ENCODE measurements around the gene IP6K3.

Gene IP6K3

DNA sequence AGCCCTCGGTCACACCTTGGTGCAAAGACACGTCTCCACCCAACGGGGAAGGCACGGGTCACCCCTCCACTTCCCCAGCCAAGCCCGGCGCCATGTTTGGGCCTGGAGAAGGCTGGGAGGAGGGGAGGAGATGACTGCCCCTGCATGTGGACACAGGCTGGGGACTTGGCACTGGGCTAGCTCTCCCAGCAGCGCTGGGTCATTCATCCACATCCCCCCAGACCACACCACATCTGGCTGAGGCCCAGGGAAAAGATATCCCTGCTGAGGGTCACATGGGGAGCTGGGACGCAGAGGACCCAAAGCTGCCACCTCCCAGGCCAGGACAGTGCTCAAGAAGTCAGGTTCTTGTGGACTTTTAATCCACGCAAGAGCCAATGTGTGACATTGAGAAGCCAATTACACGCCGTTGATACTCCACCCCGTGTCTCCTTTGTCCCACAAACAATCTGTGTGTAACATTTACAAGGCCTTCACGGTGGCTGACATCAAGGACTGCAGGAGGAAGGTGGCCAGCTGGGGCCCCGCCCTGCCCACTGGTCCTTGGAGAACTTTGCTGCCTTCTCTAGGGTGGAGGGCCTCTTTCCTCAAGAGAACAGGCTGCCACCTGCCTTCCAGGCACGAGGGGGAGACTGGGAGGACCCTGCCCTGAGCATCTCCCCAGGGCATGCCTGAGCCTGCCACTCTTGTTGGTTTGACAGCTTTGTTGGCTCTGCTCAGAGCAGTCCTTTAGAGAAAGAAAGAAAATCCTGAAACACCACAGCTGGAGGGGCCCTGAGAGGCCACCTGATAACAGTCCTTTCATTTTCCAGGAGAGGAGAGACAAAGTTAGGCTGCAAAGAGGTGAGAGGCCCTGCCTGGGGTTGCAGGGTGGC, 5.3 kb upstream of the IP6K3 start:
- Histone ChIP-seq H3K4me1 (ENCODE audit: control insufficient read depth, insufficient read depth, low read length, poor library complexity, severe bottlenecking) (no peaks in the 10 kb centered on the region), H3K9me3 (ENCODE audit: control insufficient read depth, low read length) (no peaks in the 10 kb centered on the region), H3K27me3 (replicated peaks; ENCODE audit: control insufficient read depth, insufficient read depth, low read length, poor library complexity, severe bottlenecking) (no peaks in the 10 kb centered on the region), H3K4me3 (ENCODE audit: insufficient read depth, low read depth, low read length, poor library complexity, severe bottlenecking) (no peak overlapping the region), H3K36me3 (ENCODE audit: control insufficient read depth, insufficient read depth, low read length) (no peaks in the 10 kb centered on the region), H3K27ac (ENCODE audit: insufficient read depth, low read length, poor library complexity, severe bottlenecking) (no peak overlapping the region)
- DNase-seq, result no peak

DNA sequence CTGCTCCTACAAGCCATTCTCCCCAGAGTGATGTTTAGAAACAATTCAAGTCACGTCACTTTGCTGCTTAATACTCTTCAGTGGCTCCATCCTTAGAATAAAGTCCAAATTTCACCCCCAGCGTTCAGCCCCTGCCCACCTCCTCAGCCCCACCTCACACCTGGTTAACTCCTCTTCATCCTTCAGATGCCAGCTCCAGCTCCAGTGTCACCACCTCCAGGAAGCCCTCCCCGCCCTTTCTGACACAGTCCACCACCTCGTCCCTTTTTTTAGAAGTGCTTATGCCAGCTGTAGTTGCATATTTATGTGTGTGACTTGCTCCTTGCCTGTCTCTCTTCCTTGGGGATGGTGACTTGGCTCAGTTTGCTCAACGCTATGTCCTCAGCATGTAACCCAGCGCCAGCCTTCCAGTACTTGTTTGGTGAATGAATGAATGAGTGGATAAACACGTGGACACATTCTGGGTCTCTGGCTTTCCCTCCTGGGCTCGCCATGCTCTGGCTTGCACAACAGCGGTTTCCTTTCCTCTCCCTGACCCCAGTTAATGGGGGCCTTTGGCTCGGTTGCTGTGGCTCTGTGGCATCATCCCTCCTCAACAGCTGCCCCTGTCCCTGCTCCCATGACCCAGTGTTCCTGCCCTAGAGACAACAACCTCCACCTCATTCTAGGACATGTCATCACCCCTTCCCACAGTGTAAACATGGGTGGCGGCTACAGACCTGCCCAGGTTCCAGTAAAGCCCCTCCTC, 3.7 kb upstream of the IP6K3 start:
- Histone ChIP-seq H3K9me3 (ENCODE audit: control insufficient read depth, low read length) (no peaks in the 10 kb centered on the region), H3K4me1 (ENCODE audit: control insufficient read depth, insufficient read depth, low read length, poor library complexity, severe bottlenecking) (no peaks in the 10 kb centered on the region), H3K27ac (ENCODE audit: insufficient read depth, low read length, poor library complexity, severe bottlenecking) (no peak overlapping the region), H3K4me3 (ENCODE audit: insufficient read depth, low read depth, low read length, poor library complexity, severe bottlenecking) (no peak overlapping the region), H3K36me3 (ENCODE audit: control insufficient read depth, insufficient read depth, low read length) (no peaks in the 10 kb centered on the region), H3K27me3 (replicated peaks; ENCODE audit: control insufficient read depth, insufficient read depth, low read length, poor library complexity, severe bottlenecking) (no peaks in the 10 kb centered on the region)
- DNase-seq, result no peak

DNA sequence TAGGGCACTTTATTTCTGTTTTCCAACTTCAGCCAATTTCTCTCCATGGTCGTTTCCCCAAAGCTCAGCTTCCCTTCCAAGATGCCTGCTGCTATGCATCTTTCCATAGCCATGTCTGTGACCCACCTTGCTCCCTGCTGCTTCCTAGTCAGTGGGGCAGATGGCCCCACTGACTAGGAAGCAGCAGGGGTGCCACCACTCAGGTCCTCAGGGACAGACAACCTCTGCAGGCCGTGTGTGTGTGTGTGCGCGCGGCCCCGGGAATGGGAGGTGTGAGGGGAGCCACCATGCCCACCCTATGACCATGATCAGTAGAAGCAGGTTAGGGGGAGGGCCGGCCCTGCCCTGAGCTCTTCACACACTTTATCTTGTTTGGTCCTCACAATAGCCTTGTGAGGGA, 2.7 kb upstream of the IP6K3 start:
- DNase-seq, result no peak
- Histone ChIP-seq H3K9me3 (ENCODE audit: control insufficient read depth, low read length) (no peaks in the 10 kb centered on the region), H3K27ac (ENCODE audit: insufficient read depth, low read length, poor library complexity, severe bottlenecking) (no peak overlapping the region), H3K27me3 (replicated peaks; ENCODE audit: control insufficient read depth, insufficient read depth, low read length, poor library complexity, severe bottlenecking) (no peaks in the 10 kb centered on the region), H3K4me1 (ENCODE audit: control insufficient read depth, insufficient read depth, low read length, poor library complexity, severe bottlenecking) (no peaks in the 10 kb centered on the region), H3K4me3 (ENCODE audit: insufficient read depth, low read depth, low read length, poor library complexity, severe bottlenecking) (no peak overlapping the region), H3K36me3 (ENCODE audit: control insufficient read depth, insufficient read depth, low read length) (no peaks in the 10 kb centered on the region)

DNA sequence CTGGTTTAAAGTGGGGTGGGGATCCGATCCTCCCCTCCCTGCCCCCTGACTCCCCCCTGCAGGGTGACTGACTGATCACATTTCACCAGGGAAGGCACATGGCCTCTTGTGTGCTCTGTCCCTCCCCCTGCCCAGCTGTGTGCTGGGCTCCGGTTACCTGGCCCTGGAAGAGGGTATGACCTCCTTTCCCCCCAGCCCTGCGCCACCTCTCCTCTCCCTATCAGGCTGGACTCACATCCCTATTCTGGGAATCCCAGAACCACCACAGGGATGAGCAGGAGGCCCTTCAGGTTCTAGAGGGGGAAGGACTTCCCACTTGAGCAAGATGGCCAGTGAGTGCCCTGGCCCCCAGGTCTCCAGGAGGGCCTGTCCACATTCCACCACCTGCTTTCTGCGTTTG, 2.1 kb upstream of the IP6K3 start:
- H3K9me3 ChIP-seq (ENCODE audit: control insufficient read depth, low read length), result no peaks in the 10 kb centered on the region
- no peaks in the 10 kb centered on the region for H3K4me1 ChIP-seq (ENCODE audit: control insufficient read depth, insufficient read depth, low read length, poor library complexity, severe bottlenecking)
- DNase-seq, result no peak
- no peaks in the 10 kb centered on the region for H3K36me3 ChIP-seq (ENCODE audit: control insufficient read depth, insufficient read depth, low read length)
- H3K27ac ChIP-seq (ENCODE audit: insufficient read depth, low read length, poor library complexity, severe bottlenecking), result no peak overlapping the region
- no peaks in the 10 kb centered on the region for H3K27me3 ChIP-seq (replicated peaks; ENCODE audit: control insufficient read depth, insufficient read depth, low read length, poor library complexity, severe bottlenecking)
- no peak overlapping the region for H3K4me3 ChIP-seq (ENCODE audit: insufficient read depth, low read depth, low read length, poor library complexity, severe bottlenecking)

DNA sequence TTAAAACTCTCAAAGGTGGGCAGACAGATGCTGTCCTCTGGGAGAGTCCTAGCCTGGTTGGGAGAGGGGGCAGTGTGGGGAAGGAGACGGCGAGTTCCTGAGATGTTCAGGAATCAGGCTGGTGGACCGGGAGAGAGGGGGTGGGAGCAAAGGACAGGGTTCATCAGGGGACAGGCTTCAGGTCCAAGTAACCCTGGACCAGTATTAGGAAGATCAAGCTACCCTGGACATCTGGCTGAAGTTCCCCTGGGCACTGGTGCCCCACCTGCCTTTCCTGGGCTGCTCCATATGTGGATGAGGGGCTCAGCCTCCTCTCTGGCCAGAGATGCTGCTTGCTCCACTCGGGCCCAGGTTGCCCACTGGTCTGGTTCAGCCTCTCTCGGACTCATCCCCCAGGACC, 1.1 kb upstream of the IP6K3 start:
- Histone ChIP-seq H3K36me3 (ENCODE audit: control insufficient read depth, insufficient read depth, low read length) (no peaks in the 10 kb centered on the region), H3K27me3 (replicated peaks; ENCODE audit: control insufficient read depth, insufficient read depth, low read length, poor library complexity, severe bottlenecking) (peaks cover 3% of the 10 kb centered on the region), H3K27ac (ENCODE audit: insufficient read depth, low read length, poor library complexity, severe bottlenecking) (no peak overlapping the region), H3K4me1 (ENCODE audit: control insufficient read depth, insufficient read depth, low read length, poor library complexity, severe bottlenecking) (no peaks in the 10 kb centered on the region), H3K4me3 (ENCODE audit: insufficient read depth, low read depth, low read length, poor library complexity, severe bottlenecking) (no peak overlapping the region), H3K9me3 (ENCODE audit: control insufficient read depth, low read length) (no peaks in the 10 kb centered on the region)
- no peak for DNase-seq

DNA sequence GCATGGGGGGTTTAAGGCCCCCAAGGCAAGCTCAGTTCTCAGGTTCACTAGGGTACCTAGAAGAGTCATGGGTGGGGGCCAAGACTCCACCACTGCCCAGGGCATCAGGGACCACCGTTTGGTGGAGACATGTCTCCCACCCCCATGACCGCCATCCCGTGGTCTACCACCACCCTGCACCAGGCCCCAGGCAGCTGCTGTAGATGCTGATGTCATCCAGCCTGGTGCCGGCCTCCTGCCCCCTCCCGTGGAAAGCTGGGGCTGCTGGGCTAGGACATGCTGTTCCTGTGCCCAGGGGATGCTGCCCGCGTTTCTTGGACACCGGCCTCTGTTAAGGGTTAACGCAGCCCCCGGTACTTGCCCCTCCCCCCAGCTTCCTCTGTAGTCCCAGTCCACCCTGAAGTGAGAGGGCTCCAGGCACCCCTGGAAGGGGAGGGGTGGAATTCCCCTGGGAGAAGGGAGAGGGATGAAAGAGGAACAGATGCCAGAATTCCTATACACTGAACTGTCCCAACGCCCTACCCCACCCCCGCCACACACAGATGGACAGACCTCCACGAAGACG, 587 bp downstream of the IP6K3 start:
- Histone ChIP-seq H3K9me3 (ENCODE audit: control insufficient read depth, low read length) (no peaks in the 10 kb centered on the region), H3K27ac (ENCODE audit: insufficient read depth, low read length, poor library complexity, severe bottlenecking) (no peak overlapping the region), H3K4me3 (ENCODE audit: insufficient read depth, low read depth, low read length, poor library complexity, severe bottlenecking) (no peak overlapping the region), H3K4me1 (ENCODE audit: control insufficient read depth, insufficient read depth, low read length, poor library complexity, severe bottlenecking) (no peaks in the 10 kb centered on the region), H3K27me3 (replicated peaks; ENCODE audit: control insufficient read depth, insufficient read depth, low read length, poor library complexity, severe bottlenecking) (peaks cover 3% of the 10 kb centered on the region), H3K36me3 (ENCODE audit: control insufficient read depth, insufficient read depth, low read length) (no peaks in the 10 kb centered on the region)
- DNase-seq, result no peak

DNA sequence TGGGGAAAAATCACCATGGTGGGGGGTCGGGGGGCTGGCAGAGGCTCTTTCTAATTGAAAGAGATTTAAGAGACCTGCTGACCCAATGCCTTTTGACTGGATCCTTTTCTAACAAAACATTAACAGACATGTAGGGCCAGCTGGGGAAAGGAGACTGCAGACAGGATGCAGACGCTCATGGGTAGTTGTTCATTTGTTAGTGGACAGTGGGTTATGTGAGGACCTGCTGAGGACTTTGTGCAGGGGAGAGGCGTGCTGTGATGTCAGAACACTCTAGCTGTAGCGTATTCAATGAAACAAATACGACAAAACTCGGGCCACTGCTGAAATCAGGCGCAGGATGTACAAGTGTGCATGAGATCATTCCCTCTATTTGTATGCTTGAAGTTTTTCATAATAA, 1.2 kb downstream of the IP6K3 start:
- Histone ChIP-seq H3K9me3 (ENCODE audit: control insufficient read depth, low read length) (no peaks in the 10 kb centered on the region), H3K27ac (ENCODE audit: insufficient read depth, low read length, poor library complexity, severe bottlenecking) (no peak overlapping the region), H3K36me3 (ENCODE audit: control insufficient read depth, insufficient read depth, low read length) (no peaks in the 10 kb centered on the region), H3K4me1 (ENCODE audit: control insufficient read depth, insufficient read depth, low read length, poor library complexity, severe bottlenecking) (no peaks in the 10 kb centered on the region), H3K4me3 (ENCODE audit: insufficient read depth, low read depth, low read length, poor library complexity, severe bottlenecking) (no peak overlapping the region), H3K27me3 (replicated peaks; ENCODE audit: control insufficient read depth, insufficient read depth, low read length, poor library complexity, severe bottlenecking) (peaks cover 3% of the 10 kb centered on the region)
- DNase-seq, result no peak

DNA sequence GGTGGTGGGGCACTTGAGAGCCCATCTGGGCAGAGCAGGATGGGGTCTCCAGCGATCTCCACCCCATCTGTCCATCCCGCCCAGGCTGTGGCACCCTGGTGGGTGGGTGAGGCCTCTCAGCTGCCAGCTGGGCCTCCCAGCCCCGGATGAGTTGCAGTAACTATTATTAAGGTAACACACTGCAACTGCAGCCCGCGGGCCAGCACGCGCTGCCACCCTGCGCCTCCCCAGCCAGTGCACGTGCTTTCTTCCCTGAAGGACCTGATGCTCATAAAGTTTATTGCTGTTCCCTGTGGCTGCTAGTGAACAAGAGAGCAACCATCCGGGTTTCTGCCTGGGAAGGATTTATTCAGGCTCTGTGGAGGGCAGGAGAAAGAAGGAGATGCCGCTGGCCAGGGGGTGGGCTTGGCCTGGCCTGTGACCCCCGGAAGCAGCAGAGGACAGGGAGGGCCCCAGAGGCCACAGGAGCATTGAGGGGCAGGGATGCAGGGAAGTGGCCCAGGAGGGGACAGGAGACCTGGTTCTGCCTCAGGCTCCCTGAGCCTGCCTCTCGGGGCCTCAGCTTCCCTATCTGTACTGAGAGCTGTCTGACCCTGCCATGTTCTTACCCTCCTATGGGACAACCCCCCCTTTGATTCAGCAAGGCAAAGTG, 1.7 kb downstream of the IP6K3 start:
- Histone ChIP-seq H3K9me3 (ENCODE audit: control insufficient read depth, low read length) (no peaks in the 10 kb centered on the region), H3K27me3 (replicated peaks; ENCODE audit: control insufficient read depth, insufficient read depth, low read length, poor library complexity, severe bottlenecking) (peaks cover 3% of the 10 kb centered on the region), H3K27ac (ENCODE audit: insufficient read depth, low read length, poor library complexity, severe bottlenecking) (no peak overlapping the region), H3K4me1 (ENCODE audit: control insufficient read depth, insufficient read depth, low read length, poor library complexity, severe bottlenecking) (no peaks in the 10 kb centered on the region), H3K4me3 (ENCODE audit: insufficient read depth, low read depth, low read length, poor library complexity, severe bottlenecking) (no peak overlapping the region), H3K36me3 (ENCODE audit: control insufficient read depth, insufficient read depth, low read length) (no peaks in the 10 kb centered on the region)
- no peak for DNase-seq

DNA sequence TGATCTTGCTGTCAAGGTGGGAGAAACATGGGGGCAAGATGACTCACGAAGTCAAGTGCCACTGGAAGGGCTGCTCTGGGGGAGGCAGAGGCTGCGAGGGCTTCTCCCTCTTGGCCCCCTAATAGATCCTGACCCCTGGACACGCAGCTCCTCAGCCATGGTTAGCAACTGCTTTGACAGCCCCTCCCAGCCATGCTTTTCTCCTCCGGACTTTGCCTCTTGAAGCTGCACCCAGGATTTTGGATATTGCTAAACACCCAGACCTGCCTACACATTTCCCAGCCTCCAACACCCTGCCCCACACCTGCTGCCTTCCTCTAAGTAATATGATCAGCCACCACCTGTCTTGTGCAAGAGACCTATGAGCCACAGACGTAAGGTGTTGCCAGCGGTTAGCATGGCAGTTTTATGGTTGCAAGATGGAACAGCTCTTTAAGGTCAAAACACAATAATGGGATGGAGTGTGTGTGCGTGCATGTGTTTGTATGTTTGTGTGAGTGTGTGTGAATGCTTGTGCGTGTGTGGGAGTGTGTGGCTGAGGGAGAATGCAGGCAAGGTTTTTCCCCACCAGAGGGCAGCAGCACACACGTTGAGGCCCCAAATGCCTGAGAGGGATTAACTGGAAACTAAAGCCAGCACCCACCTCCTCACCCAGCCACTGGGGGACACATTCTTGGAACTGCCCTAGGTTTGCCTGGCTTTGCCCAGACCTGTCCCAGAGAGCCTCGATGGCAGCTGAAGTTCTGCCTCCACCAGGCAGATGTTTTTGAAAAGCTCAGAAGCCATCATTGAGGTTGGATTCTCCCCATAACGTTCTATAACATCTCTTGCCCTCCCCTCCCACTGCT, 2.5 kb downstream of the IP6K3 start:
- no peaks in the 10 kb centered on the region for H3K36me3 ChIP-seq (ENCODE audit: control insufficient read depth, insufficient read depth, low read length)
- peak; percentile 39 to 45 (median 40) for DNase-seq
- no peaks in the 10 kb centered on the region for H3K9me3 ChIP-seq (ENCODE audit: control insufficient read depth, low read length)
- no peak overlapping the region for H3K27ac ChIP-seq (ENCODE audit: insufficient read depth, low read length, poor library complexity, severe bottlenecking)
- H3K4me3 ChIP-seq (ENCODE audit: insufficient read depth, low read depth, low read length, poor library complexity, severe bottlenecking), result no peak overlapping the region
- no peaks in the 10 kb centered on the region for H3K4me1 ChIP-seq (ENCODE audit: control insufficient read depth, insufficient read depth, low read length, poor library complexity, severe bottlenecking)
- H3K27me3 ChIP-seq (replicated peaks; ENCODE audit: control insufficient read depth, insufficient read depth, low read length, poor library complexity, severe bottlenecking), result peaks cover 3% of the 10 kb centered on the region

All from effector memory CD4-positive, alpha-beta T cell (primary cell).